HG02870 (cell line): Measurements from ENCODE around the gene GP5.

Experiments
- ATAC-seq: cut with Tn5 transposase; IDR thresholded peaks from one replicate; pipeline ENCODE4 v1.9.1; 2021; ENCODE audit warnings: mild to moderate bottlenecking, moderate library complexity; ENCODE audit not compliant: unreplicated experiment

GP5 gene, protein sequence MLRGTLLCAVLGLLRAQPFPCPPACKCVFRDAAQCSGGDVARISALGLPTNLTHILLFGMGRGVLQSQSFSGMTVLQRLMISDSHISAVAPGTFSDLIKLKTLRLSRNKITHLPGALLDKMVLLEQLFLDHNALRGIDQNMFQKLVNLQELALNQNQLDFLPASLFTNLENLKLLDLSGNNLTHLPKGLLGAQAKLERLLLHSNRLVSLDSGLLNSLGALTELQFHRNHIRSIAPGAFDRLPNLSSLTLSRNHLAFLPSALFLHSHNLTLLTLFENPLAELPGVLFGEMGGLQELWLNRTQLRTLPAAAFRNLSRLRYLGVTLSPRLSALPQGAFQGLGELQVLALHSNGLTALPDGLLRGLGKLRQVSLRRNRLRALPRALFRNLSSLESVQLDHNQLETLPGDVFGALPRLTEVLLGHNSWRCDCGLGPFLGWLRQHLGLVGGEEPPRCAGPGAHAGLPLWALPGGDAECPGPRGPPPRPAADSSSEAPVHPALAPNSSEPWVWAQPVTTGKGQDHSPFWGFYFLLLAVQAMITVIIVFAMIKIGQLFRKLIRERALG

DNA sequence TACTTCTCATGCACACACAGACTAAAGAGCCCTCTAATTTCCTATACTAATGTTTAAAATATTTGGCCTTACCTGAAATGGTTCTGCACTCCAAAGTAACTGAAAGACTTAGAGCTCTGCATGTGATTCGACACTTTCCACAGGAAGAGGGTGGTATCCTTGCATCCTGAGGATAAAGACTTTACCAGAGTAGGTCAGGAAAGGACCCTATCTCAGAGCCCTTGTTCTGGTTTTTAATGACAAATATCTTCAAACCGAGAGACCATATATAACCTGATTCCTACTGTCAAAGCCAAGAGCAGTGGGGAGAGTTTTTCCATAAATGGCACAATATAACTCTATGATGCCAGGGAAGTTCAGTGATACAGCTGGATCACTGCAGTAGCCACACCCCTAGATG is at the start of gene GP5:
TSS of gene GP5 (minus strand) at position 101 of the 400 bp plus-strand sequence. CDS start 984 bp downstream, outside the sequence.
- no peak for ATAC-seq

DNA sequence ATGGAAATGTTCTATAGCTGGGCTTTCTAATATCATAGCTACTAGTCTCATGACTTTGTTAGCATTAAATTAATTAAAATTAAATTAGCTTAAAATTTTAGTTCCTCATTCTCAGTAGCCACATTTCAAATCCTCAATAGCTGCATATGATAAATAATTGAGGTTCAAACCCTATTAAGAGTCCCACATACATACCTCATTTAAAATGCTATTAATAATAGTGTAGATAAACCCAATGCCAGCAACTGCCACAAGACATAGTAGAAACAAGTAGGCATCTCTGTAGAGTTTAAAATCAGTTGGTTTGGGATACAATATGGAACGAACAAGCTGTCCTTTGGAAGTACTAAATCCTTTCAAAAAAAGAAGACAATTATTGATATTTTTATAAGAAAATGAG is 48.6 kb upstream of the GP5 start:
- ATAC-seq: no peak

DNA sequence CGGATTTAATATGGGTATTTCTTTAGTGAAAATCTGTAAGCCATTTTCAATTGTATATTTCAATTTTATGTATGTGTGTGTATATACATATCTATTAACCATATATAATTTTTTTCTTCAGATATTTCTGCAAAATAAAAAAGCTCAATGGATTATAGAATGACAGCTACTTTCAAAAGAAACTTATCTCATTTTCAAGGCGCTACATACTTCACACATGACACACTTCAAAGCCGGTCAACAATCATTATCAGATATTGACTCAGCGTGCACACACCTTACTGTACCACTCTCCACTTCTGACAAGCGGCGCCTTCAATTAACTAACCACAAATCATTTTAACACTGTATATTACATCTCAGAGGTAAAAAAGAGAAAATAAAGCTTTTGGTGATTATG is 48.1 kb upstream of the GP5 start:
- ATAC-seq: no peak

DNA sequence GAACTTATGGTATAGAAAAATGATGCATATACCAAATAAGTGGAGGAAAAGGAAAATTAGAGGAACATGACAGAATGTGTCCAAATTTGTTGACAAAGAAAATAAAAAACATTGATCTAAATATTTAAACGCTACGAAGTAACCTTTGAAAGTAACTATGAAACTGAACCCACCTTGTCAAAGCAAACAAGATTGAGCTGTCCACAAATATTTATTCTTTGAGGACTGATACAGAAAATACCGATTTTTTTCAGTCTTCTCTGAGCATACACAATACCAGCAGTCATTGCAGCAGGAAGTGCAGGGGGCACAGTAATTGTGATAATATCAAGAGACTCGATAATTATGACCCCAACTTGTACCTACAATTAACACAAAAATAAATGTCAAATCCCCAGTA is 47.7 kb upstream of the GP5 start:
- ATAC-seq: no peak

DNA sequence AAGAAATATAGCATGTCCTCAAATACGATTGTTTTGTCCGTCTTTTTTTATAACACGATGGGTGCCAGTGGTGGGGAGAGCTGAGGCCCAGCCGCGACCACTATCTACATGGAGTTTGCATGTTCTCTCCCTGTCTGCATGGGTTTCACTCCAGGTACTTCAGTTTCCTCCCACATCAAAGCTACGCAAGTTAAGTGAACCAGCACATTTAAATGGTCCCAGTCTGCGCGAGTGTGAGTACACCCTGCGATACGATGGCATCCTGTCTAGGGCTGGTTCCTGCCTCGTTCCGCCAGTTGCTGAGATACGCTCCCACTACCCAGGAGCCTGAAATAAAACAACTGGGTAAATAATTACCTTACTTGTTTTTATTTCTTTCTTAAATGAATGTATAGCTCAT is 47.1 kb upstream of the GP5 start:
- no peak for ATAC-seq

DNA sequence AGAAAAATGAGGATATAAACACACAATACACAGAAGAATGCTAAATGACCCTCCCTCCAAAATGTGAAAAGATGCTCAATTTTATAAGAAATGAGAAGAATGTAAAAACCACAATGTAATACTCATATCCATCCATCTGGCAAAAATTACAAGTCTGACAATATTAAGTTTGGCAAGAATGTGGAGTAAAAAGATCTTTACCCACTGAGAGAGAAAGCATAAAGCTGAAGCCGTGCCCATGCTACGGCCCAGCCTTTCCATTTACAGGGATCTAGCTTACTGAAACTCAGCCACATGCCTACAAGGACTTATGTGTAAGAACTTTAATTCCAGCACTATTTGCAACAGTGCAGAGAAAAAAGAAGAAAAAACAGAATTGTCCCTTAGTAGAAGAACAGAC is 44.8 kb upstream of the GP5 start:
- no peak for ATAC-seq

DNA sequence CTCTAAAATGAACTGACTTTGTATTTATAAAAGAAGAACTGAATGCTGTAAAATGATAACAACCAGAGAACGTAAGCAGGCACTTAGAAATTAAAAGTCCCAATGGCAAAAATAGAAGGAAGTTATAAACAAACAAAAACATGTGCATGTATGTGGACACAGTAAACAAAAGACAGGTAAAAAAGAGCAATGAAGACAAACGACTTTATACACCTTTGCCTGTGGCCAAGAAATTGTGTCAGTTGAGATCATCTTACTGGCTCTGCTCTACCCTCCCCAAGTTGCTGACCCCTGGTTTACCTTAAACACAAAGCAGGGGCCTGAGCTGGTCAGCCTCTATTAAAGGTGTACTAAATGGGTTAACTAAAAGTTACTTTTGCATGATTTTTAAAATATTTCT is 41.7 kb upstream of the GP5 start:
- ATAC-seq: no peak

DNA sequence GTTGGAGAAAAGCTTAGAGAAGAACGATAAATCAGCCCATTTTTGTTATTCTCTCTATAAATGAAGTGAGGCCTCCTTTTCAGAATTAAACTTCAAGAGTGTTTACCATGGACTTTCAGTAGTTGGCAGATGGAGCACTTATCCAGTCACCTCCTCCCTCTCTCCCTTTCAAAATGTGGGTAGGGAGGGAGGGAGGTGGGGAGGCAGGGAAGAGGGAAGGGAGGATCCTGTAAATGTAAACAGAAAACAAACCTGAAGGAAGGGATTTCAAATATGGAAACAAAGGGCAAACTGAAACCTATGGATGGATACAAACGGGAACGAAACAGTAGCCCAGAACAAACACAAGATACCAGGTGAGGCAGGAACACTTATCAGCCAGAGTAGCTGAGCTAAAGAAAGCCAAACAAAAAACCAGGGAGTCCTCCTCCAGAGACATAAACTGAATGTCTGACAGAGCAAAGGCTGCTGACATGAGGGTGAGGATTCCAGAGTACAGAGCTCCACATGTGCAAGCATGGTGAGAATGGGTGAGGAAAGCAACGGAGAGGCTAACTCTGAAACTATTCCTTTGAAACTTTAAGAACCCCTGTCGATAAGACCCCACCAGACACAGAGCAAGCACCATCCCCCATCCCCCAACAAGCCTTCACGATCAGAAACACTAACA is 41.0 kb upstream of the GP5 start:
- no peak for ATAC-seq

DNA sequence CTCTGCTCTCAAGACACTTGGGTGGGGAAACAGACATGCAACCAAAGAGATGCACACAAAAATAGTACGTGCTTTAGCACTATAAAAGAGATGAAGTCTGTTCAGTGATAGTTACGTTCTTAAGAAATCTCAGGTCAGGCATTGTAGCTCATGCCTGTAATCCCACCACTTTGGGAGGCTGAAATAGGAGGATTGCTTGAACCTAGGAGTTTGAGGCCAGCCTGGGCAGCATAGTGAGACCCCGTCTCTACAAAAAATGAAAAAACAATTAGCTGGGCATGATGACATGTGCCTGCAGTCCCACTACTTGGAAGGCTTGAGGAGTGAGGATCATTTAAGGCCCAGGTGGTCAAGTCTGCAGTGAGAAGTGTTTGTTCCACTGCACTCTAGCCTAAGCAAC is 35.4 kb upstream of the GP5 start:
- no peak for ATAC-seq

DNA sequence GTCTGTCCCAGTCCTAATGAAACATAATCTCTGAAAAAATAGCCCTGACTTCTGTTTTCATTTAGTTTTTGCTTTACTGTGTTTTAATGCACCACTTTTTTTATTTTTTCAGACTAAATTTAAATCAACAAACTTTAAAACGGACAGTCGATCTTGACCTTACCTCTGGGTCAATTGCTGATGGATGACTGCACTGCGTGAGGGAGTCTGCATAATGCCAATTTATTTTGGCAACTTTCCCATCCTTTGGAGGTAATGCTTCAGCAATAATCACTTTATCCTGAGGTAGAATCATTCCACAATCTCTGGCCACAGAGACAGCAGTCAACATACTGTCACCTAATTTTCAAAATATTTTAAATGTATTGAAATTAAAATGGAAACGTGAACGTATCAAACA is 32.5 kb upstream of the GP5 start:
- no peak for ATAC-seq

DNA sequence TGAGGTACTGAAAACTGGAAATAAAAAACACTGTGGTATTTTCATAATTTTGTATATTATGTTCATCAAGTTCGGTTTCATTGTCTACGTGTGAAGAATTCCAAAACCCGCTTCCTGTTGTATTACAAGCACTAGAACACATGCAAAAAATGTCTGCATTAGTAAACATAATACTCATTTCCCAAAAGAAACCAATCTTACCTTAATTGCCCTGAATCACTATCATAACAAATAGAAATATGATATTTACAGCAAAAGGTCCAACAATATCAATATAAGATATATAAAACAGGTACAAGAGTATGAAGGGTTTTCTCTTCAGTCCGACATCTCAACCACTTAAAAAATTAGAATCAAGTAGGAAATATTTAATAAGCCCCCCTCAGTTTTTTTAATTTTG is 26.3 kb upstream of the GP5 start:
- no peak for ATAC-seq

DNA sequence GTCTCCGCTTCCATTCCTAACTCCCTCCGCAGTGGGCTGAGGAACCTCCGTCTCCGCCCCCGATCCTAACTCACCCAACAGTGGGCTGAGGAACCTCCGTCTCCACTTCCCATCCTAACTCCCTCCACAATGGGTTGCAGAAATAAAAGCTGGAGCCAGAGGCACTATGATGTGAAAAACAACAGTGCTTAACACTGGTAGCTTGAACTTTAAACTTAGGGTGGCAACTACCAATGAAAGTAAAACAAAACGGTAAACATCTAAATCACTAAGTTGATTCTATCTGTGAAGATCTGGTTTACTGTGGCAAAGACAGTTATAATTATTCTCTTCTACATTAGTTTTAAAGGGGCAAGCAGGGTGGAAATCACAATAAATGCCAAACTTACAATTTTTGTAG is 25.9 kb upstream of the GP5 start:
- ATAC-seq: no peak

DNA sequence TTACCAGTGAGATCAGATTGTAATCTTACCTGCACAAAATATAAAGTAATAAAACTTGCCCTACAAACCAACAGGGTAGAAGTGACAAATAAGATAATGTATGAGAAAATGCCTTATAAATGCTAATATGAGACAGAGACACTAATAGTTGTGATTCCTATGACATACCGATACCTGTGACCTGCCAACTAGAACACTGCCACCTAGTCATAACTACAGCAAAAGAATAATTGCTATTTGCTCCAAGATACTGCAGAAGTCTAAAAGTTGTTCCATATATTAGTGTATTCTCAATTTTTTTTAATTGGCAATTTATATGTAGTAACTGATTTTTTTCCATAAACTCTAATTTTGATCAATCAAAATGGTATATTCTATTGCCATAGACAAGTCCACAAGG is 25.3 kb upstream of the GP5 start:
- ATAC-seq: no peak

DNA sequence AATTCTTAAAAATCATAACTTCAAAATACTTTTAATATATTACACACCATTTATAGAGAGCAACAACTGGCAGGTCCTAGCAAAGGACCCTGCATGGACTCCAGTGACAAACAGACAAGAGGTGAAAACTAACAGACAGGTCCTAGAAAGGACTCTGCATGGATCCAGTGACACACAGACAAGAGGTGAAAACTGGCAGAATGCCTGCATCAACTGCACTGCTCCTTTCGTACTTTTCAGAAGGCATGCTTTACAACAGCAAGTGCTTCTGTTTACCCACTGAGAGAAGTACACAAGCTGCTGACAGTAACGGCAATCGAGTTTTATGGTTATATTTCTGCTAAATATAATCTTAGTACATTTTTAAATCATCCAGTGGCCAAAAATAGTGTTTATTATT is 24.3 kb upstream of the GP5 start:
- ATAC-seq: no peak

DNA sequence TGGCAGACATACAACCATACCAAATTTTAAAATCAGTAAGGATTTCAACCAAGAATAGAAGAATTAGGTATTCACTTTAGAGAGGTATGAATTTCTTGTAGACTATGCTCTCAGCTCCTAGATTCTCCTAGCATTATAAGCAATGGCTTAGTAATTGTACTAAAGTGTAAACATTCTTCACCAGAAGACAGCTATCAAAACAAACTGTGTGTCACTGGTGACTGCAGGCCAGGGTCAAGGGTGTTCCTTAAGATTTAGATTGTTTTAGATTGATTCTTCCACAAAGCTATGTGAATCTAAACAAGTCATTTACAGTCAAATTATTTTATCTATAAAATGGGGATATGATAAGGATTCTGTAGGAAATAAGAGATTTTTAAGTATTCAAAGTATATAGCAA is 23.1 kb upstream of the GP5 start:
- ATAC-seq: no peak

DNA sequence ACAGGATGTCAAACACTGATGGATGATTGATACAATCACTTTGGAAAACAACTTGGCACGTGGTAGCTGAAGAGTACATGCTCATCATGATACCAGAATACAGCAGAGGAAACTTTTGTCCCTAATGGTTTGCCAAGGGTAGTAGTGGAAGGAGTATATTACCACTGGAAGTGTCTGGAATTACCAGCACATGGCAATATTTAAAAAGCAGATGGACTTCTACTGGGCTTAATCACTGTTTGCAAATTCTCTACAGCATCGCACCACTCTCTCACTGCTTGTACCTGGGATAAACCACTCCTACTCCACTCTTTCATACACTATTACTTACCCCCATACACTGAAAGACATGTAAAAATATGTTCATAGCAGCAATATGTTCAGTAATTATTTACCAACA is 19.6 kb upstream of the GP5 start:
- ATAC-seq: no peak

DNA sequence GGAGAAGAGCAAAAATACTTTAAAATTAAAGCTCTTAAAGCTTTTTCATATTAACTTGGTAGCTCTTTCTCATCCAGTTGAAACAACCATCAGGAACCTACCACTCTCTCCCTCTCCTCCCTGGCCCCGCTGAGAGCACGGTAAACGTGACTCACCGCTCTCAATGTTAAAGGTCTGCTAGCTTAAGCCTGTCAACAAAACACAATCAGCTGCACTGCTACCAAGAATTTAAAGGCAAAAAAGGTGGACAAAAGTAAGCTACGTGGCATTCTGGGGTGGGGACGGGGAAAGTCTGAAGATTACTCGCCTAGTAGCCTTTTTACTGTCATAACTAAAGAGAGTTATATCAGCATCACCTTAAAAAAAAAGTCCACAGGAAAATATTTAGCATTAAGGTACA is 8.4 kb upstream of the GP5 start:
- no peak for ATAC-seq

DNA sequence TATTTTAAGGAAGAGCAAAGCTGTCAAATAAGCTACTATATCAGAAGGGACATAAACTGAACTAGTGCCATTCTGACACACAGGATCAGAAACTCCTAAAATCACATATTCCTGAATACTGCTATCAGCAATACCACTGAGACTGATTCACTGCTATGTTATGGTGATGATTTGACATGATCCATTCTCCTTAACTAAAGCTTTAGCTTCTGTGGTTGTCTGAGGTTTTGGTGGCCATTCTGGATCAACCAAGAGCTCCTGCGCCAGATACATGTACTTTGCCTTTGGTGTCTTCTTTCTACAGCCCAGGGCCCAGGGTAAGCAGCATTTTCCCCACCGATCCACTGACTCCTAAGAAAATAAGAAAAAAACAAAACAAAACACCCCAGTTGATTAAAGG is 6.7 kb upstream of the GP5 start:
- ATAC-seq: no peak

DNA sequence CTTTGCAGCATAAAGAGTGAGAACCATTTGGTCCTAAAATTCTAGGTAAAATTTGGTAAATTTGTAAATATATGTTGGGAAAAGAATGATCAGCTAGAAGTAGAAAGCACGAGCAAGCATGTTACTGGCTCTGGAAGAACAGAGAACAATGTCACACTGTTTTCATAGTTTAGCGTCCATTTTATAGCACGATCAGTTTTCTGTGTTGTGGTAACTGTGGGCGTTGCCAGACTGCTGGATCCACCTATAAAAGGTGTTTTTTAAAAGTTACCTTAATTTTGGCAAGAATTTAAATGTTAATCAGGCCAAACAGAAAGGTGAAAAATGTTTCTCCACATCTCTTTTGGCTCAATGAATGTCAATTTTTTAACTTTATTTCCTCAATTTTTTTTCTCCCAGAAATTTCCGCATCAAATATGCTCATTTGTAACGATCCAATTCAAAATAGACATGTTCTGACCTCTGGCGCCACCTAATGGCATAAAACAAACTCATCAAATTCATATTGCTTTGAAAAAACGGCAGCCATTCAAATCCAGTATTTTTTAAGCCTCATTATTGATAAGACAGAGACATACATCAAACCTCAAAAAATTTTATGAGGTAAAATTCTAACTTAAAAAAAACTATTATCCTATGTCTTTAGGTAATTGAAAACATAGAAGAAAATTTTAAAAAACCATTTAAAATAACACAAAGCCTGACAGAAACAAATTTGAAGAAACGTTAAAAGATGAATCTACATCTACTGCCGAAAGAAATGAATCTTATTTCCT is 5.5 kb upstream of the GP5 start:
- ATAC-seq: no peak

DNA sequence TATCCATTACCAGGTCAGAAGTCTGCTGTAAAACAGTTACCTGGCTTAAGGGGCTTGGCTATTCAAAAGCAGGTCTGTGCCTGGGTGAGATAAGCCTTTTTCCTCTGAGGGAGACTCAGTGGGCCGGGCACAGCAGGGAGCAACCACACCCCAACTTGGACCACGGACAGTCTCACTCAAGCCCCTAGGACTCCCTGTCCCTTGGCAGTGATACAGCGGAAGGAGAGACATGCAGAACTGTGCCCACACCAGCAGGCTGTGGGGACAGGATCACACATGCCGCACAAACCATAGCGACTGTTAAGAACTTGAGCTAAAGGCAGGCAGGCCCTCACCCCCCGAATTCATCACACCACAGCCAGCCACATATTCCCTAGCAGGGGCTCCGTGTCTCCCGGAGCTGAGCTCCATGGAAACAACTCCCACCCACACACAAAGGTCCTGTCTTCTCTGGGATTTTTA is 2.8 kb upstream of the GP5 start:
- no peak for ATAC-seq

DNA sequence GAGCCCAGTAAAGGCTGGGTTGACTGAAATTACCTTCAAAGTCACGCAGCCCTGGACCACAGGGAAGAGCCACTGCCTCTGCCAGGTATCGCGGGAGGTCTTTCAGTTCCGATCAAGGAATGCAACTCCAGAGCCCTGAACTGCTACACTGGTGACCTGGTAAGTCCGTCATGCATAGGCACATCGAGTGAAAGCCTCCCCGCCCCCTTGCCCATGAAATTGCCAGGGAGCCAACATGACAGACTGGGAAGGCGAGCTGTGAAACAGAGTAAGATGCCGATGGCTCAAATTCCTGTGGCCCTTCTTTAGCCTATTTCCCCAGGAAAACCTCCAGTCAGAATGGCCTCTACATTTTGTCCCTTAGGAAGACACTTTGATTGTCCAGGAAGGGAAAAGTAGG is 2.3 kb upstream of the GP5 start:
- ATAC-seq: no peak
